Kidney (tissue), 14 donors: ENCODE data around the gene OOSP1. TPM values are rescaled to one million over a fixed set of nuclear protein-coding genes. Genes with fewer than 3 reads are reported as not detected.

Source experiments
- DNase-seq, 5 donors: peaks; one replicate each; pipeline ENCODE4 v3.0.0-alpha.2; 2013 to 2020
- FAIRE-seq: peaks from 2 replicates; lab custom pipeline; 2012; peaks lifted over from hg19 to GRCh38; lab: Jason Lieb, UNC
- H3K27ac ChIP-seq, 2 donors: one replicate each; pipeline ENCODE4 v1.7.0; 2013; ENCODE audit warnings: low read depth in 2 of 2, low read length in 2 of 2, inconsistent platforms in 1 of 2
- H3K27me3 ChIP-seq: one replicate; pipeline ENCODE4 v1.7.1; 2013; ENCODE audit warnings: low read length, inconsistent platforms; ENCODE audit not compliant: control insufficient read depth, insufficient read depth
- H3K36me3 ChIP-seq, 3 donors: one replicate each; pipeline versions ENCODE4 v1.7.0 to v1.7.1; 2013; ENCODE audit warnings: low read length in 3 of 3, control low read depth in 1 of 3, inconsistent platforms in 1 of 3; ENCODE audit not compliant: insufficient read depth in 3 of 3, control insufficient read depth in 2 of 3
- H3K4me1 ChIP-seq, 3 donors: one replicate each; pipeline versions ENCODE4 v1.7.0 to v1.7.1; 2013; ENCODE audit warnings: low read length in 3 of 3, inconsistent platforms in 1 of 3, low read depth in 1 of 3; ENCODE audit not compliant: control insufficient read depth in 2 of 3, insufficient read depth in 2 of 3
- H3K4me3 ChIP-seq, 3 donors: one replicate each; pipeline versions ENCODE4 v1.7.0 to v1.8.1; 2013; ENCODE audit warnings: low read length in 3 of 3, control low read depth in 1 of 3, inconsistent platforms in 1 of 3
- H3K9ac ChIP-seq, 3 donors: one replicate each; pipeline versions ENCODE4 v1.7.0 to v1.7.1; 2013; ENCODE audit warnings: low read length in 3 of 3, control low read depth in 1 of 3, inconsistent platforms in 1 of 3
- H3K9me3 ChIP-seq, 3 donors: one replicate each; pipeline versions ENCODE4 v1.7.0 to v1.7.1; 2013; ENCODE audit warnings: low read length in 3 of 3, control low read depth in 1 of 3, inconsistent platforms in 1 of 3; ENCODE audit not compliant: control insufficient read depth in 2 of 3, insufficient read depth in 1 of 3
- intact Hi-C: fragments of 100-400 bp; cut with DNase I; formaldehyde crosslinking; loops from one replicate; pipeline ENCODE4 v1.11.1; 2022
- polyA plus RNA-seq: library from polyadenylated mRNA; stranded (reverse); fragments of 350-450 nt; fragmentation: Illumina TruSeq; extraction: RNeasy Lipid Tissue Mini Kit (QIAGEN cat#74804); gene quantifications from one replicate; pipeline ENCODE4 v1.2.3, GENCODE V29; 2014; ENCODE audit warnings: low read depth, low replicate concordance; ENCODE audit not compliant: insufficient read depth
- total RNA-seq: library from RNA; stranded (reverse); fragmentation: NEBNext Ultra II Directional; extraction: Animal tissue kit (Norgen Biotek cat#: 25700); gene quantifications from one replicate; pipeline ENCODE4 v1.2.1, GENCODE V29; 2021
- TF ChIP-seq, protein P1 (sequence below): IDR thresholded peaks from 3 replicates; pipeline ENCODE4 v1.5.1; 2012; ENCODE audit warnings: mild to moderate bottlenecking, moderate library complexity, borderline replicate concordance; ENCODE audit not compliant: insufficient read depth; ENCODE audit errors: extremely low read depth
- donor health status: control.
- donor health status: control.
- donor health status: control.
- donor health status: control.
- donor health status: control.
- donor health status: DM: yes; HTN: yes; CAD: no.
- donor health status: Normal renal cell carcinoma (clear cell type).

Gene OOSP1
- total and polyA plus RNA-seq, 2 donors from 2014 or later: not detected

DNA sequence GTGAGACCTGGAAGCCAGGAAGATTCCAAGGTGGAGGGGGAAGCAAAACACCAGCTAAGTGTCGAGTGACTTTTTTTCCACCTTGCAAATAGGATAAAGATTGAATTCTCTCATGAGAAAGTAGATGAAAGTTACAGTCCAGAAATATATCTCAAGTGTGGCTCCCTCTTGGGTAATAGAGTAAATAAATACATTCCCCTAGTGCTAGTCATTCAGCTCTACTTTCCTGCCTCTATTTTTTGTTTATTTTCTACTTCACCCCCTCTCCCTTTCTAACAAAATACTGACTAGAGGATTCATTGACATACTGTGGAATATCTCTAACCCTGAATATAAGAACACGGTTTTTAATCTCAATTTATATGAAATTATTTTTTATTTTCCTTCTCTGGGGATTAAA, 59.6 kb downstream of the OOSP1 start:
- H3K36me3 ChIP-seq: no peaks in the 10 kb centered on the region
- H3K27me3 ChIP-seq: no peaks in the 10 kb centered on the region
- intact Hi-C loops: no loop called here
- no peaks in the 10 kb centered on the region for H3K4me1 ChIP-seq
- no peak overlapping the region for H3K27ac ChIP-seq
- FAIRE-seq (no peak), DNase-seq (no peak)
- H3K9me3 ChIP-seq: no peaks in the 10 kb centered on the region
- no peak overlapping the region for H3K4me3 ChIP-seq
- H3K9ac ChIP-seq: no peak overlapping the region
- TF ChIP-seq, protein P1, sequence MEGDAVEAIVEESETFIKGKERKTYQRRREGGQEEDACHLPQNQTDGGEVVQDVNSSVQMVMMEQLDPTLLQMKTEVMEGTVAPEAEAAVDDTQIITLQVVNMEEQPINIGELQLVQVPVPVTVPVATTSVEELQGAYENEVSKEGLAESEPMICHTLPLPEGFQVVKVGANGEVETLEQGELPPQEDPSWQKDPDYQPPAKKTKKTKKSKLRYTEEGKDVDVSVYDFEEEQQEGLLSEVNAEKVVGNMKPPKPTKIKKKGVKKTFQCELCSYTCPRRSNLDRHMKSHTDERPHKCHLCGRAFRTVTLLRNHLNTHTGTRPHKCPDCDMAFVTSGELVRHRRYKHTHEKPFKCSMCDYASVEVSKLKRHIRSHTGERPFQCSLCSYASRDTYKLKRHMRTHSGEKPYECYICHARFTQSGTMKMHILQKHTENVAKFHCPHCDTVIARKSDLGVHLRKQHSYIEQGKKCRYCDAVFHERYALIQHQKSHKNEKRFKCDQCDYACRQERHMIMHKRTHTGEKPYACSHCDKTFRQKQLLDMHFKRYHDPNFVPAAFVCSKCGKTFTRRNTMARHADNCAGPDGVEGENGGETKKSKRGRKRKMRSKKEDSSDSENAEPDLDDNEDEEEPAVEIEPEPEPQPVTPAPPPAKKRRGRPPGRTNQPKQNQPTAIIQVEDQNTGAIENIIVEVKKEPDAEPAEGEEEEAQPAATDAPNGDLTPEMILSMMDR: no peak

DNA sequence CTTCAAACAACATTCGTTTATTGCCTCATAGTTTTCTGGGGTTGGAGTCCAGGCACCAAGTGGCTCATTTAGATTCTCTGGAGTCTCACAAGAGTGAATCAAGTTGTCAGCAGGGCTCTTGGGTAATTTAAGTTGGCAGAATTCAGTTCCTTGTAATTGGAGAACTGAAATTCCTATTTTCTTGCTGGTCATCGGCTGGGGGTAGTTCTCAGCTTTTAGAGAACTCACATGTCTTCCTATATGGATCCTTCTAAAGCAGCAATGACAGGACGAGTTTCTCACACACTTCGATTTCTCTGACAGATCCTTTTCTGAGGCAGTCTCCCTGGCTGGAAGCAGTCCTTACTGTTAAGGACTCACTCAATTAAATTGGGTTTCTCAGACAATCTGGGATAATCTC, 61.5 kb downstream of the OOSP1 start:
- no peak for DNase-seq
- TF ChIP-seq, protein P1: no peak
- no peak for FAIRE-seq
- H3K27ac ChIP-seq: no peak overlapping the region
- no peak overlapping the region for H3K4me3 ChIP-seq
- no peak overlapping the region for H3K9ac ChIP-seq
- H3K9me3 ChIP-seq: no peaks in the 10 kb centered on the region
- H3K36me3 ChIP-seq: no peaks in the 10 kb centered on the region
- H3K4me1 ChIP-seq: no peaks in the 10 kb centered on the region
- no peaks in the 10 kb centered on the region for H3K27me3 ChIP-seq
- intact Hi-C loops: no loop called here

DNA sequence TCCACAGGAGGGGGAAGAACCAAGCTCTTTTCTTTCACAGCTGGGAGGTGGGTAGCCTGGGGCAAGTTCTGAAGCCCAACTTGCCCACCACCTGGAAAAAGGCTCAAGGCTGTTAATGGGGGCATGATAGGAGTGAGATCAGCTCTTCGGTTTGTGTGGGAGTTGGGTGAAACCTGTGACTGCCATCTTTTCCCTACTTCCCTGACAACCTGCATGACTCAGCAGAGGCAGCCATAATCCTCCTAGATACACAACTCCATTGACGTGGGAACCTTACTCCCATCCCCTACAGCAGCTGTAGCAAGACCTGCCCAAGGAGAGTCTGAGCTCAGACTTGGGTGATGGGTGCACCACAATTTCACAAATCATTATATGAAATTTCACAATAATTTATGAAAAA, 65.5 kb downstream of the OOSP1 start:
- DNase-seq (no peak), FAIRE-seq (no peak)
- Histone ChIP-seq H3K36me3 (no peaks in the 10 kb centered on the region), H3K4me3 (no peak overlapping the region), H3K9ac (no peak overlapping the region), H3K27ac (no peak overlapping the region), H3K4me1 (no peaks in the 10 kb centered on the region), H3K9me3 (no peaks in the 10 kb centered on the region), H3K27me3 (no peaks in the 10 kb centered on the region)
- TF ChIP-seq, protein P1: no peak
- intact Hi-C loops: no loop called here

DNA sequence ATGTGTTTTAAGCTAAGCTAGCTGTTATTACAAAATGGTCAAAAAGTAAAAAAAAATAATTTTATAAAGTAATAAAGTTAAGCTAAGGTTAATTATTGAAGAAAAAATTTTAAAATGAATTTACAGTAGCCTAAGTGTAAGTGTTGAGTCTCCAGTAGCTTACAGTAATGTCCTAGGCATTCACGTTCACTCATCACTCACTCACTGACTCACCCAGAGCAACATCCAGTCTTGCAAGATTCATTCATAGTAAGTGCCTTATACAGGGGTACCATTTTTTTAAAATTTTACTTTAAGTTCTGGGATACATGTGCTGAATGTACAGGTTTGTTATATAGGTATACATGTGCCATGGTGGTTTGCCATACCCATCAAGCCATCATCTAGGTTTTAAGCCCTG, 67.1 kb downstream of the OOSP1 start:
- intact Hi-C loops: no loop called here
- H3K4me3 ChIP-seq: no peak overlapping the region
- DNase-seq (no peak), FAIRE-seq (no peak)
- no peaks in the 10 kb centered on the region for H3K9me3 ChIP-seq
- TF ChIP-seq, protein P1: no peak
- no peaks in the 10 kb centered on the region for H3K36me3 ChIP-seq
- no peaks in the 10 kb centered on the region for H3K27me3 ChIP-seq
- H3K9ac ChIP-seq: no peak overlapping the region
- H3K4me1 ChIP-seq: no peaks in the 10 kb centered on the region
- H3K27ac ChIP-seq: no peak overlapping the region
